Measurements from ENCODE around the gene WFDC9. TPM values are rescaled to one million over a fixed set of nuclear protein-coding genes. Genes with fewer than 3 reads are reported as not detected.
"Not testable (repeated sequence)": the region's sequence is repeated elsewhere in the genome, so short reads cannot be mapped to it uniquely, and the experiment has no call there.

Gene WFDC9
- total RNA-seq = not detected

GRCh38 chr20:45631184-45631583, at the start of gene WFDC9:
WFDC9 (minus strand) TSS chr20:45631284; CDS start chr20:45610181, 21,103 bp downstream.
- ATAC-seq = no peak

GRCh38 chr20:45679650-45680049, 48.6 kb upstream of the WFDC9 start:
- ATAC-seq = no peak

GRCh38 chr20:45672765-45673164, 41.7 kb upstream of the WFDC9 start:
- no peak for ATAC-seq

- no peak for ATAC-seq
Measured at GRCh38 chr20:45670139-45670538, 39.1 kb upstream of the WFDC9 start, which contains the start of gene WFDC11. WFDC11 (minus strand) TSS chr20:45670239; CDS start chr20:45650600, 19,639 bp downstream.

- ATAC-seq = not testable (repeated sequence)
Measured at GRCh38 chr20:45657038-45657437, 26.0 kb upstream of the WFDC9 start.

GRCh38 chr20:45651726-45652125, 20.6 kb upstream of the WFDC9 start:
- ATAC-seq = not testable (repeated sequence)

GRCh38 chr20:45649312-45649863, 18.3 kb upstream of the WFDC9 start:
- ATAC-seq = no peak

- ATAC-seq = peak; percentile 10
Measured at GRCh38 chr20:45647441-45648050, 16.5 kb upstream of the WFDC9 start.

- no peak for ATAC-seq
Measured at GRCh38 chr20:45646875-45647274, 15.8 kb upstream of the WFDC9 start.

- not testable (repeated sequence) for ATAC-seq
Measured at GRCh38 chr20:45645869-45646268, 14.8 kb upstream of the WFDC9 start.

- not testable (repeated sequence) for ATAC-seq
Measured at GRCh38 chr20:45641076-45641475, 10.0 kb upstream of the WFDC9 start.

GRCh38 chr20:45639687-45640086, 8.6 kb upstream of the WFDC9 start:
- ATAC-seq = no peak

- no peak for ATAC-seq
Measured at GRCh38 chr20:45636513-45636912, 5.4 kb upstream of the WFDC9 start.

GRCh38 chr20:45630371-45630770, 713 bp downstream of the WFDC9 start:
- ATAC-seq = no peak

- peak; percentile 81 for ATAC-seq
Measured at GRCh38 chr20:45629496-45630100, 1.5 kb downstream of the WFDC9 start, which contains the start of gene WFDC10A. WFDC10A (plus strand) TSS chr20:45629739; CDS start chr20:45629814, 75 bp downstream.

GRCh38 chr20:45626540-45626939, 4.5 kb downstream of the WFDC9 start:
- ATAC-seq = no peak

- no peak for ATAC-seq
Measured at GRCh38 chr20:45621593-45621992, 9.5 kb downstream of the WFDC9 start.

- ATAC-seq = no peak
Measured at GRCh38 chr20:45617591-45617990, 13.5 kb downstream of the WFDC9 start.

GRCh38 chr20:45612314-45612713, 18.8 kb downstream of the WFDC9 start:
- ATAC-seq = no peak

GRCh38 chr20:45611054-45611453, 20.0 kb downstream of the WFDC9 start:
- ATAC-seq = no peak

GRCh38 chr20:45607810-45608209, 23.3 kb downstream of the WFDC9 start:
- no peak for ATAC-seq

- no peak for ATAC-seq
Measured at GRCh38 chr20:45595235-45595634, 35.8 kb downstream of the WFDC9 start.

- no peak for ATAC-seq
Measured at GRCh38 chr20:45593498-45593897, 37.6 kb downstream of the WFDC9 start.
